Measurements from ENCODE around the gene KCNAB1.
"Not testable (repeated sequence)": the region's sequence is repeated elsewhere in the genome, so short reads cannot be mapped to it uniquely, and the experiment has no call there.

The KCNAB1 gene

DNA sequence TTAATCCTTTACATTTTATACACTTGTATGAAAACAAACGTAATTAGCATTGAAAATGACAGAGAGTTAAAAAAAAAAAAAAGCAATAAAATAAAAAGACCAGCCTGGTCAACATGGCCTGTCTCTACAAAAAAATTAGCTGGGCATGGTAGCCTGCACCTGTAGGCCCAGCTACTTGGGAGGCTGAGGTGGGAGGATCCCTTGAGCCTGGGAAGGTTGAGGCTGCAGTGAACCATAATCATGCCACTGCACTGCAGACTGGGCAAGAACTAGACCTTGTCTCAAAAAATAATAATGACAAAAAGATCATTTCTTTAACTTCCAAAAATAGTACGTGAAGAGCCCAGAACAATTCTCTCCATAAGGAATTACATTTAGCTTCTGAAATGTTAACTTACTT lies 432.6 kb downstream of the KCNAB1 start:
- DNase-seq, result no peak

DNA sequence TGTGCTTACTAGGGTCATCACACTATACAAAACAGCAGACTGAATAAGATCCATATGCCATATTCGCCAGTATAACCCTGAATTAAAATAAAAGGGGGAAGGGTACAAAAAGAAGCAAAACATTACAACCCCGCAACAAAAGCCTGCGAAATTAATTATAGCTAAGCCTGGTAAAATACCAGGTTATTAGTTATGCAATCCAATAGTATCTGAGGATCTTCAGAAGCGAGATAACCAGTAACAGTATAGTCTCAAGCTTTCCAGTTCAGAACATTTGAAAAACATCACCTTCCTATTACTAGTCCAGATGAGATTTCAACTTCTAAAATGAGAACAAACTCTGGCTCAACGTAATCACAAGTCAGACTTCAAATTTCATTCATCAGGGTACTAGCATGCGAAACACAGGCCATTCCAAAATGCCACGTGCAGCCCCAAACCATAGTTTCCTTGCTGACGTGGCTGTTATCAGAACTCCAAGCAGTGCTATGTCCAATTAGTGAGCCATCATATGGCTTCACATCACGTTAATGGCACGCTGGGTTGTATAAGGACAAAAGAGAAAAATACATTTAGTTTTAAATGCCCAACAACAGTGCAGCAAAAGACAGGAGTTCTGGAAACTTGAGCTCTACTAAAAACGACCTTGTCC lies 433.5 kb downstream of the KCNAB1 start:
- DNase-seq, result peak; percentile 47 to 60 (median 49)

DNA sequence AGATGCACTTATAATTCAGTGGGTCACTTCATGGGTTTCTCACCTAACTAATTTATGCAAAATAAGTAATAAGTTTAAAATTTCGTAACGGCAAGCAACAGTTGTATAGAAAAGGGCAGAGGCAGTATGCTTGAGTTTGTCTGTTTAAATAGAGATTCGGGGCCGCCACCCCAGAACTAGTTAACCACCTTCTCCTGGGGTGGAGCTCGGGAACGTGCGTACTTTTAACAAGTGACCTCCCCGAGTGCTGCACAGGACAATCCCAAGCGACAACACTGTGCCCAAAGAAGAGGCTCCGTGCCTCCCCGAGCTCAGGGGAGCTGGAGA lies 434.1 kb downstream of the KCNAB1 start:
- DNase-seq, result no peak

DNA sequence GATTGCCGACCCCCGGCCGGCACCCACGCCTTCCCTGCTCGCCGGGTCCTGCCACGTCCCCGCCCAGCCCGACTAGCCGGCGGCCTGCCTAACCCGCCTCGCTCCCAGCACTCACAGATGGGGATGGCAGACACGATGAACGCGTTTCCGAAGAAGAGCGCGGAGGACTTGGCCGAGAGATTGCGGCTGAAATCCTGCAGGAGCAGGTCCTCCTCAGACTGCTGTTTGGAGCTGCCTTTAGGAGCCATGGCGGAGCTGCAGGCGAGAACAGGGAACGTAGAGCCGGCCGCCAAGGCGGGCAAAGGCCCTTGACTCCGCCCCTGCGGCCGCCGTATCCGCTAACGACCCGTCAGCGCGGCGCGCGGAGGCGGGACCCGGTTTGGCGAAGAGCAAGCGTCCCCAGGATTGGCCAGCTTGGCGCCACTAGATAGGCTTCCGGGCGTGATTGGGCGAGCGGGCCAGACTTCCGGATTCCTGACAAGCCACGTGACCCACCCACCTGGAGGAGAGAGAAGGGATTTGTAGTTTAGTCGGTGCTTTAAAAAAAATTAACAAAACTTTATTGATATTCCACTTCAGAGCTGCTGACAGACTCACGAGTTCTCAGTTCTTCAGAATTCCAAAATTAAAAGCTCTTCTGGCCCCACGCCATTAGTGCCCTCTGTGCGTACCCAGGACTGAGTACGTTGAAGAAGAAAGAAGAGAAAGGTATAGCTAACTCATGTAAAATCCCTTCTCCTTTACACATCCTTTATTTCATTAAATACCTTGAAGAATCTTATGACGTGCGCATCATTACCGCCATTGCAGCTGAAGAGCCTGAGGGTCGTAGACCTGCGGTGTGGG lies 434.7 kb downstream of the KCNAB1 start, which contains the start of gene SSR3:
Gene SSR3, minus strand, starts transcription at position 276 of the 846 bp plus-strand sequence. Its CDS starts 28 bp downstream, at position 248.
- peak; percentile 100 for DNase-seq

DNA sequence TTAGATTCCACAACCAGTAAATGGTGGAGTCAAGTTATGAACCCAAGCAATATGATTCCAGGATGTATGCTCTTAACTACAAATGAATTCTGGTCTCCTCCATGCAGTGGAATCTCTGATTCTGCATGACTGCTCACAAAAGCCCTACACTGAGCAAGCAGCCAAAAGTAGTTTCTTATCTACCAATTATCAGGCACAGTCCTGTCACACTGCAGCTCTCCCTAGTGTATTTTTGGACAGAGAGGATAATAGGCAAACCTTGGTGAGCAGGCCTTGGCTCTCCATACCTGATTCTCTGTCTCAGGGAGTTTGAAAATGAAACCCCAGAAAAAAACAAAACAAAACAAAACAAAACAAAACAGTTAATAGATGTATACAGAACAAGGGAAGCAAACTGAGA lies 438.0 kb downstream of the KCNAB1 start:
- no peak for DNase-seq

DNA sequence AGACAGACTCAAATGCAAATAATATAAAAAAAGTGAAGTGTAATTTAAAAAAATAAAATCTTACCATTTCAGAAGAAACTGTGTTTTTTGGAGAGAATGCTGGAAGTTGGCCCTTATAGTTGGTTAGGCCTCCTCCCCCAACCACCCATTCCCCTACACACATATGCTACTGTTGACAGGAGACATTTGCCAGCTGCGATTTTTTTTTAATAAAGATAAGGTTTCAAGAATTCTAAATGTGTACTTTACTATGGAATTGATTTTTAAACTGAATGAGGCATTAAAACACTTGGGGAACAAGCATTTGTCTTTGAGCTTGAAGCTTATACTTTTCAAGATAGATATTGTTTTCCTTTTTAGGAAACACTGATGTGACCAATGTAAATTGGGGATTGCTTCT lies 438.9 kb downstream of the KCNAB1 start:
- DNase-seq, result no peak

DNA sequence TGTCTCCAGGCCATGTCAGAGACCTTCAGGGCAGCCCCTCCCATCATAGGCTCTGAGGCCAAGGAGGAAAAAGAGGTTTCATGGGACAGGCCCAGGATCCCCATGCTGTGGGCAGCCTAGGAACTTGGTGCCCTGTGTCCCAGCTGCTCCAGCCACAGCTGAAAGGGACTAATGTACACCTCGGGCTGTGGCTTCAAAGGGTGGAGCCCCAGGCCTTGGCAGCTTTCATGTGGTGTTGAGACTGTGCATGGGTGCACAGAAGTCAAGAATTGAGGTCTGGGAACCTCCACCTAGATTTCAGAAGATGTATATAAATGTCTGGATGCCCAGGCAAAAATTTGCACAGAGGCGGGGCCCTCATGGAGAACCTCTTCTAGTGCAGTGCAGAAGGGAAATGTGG lies 441.2 kb downstream of the KCNAB1 start:
- DNase-seq, result no peak

DNA sequence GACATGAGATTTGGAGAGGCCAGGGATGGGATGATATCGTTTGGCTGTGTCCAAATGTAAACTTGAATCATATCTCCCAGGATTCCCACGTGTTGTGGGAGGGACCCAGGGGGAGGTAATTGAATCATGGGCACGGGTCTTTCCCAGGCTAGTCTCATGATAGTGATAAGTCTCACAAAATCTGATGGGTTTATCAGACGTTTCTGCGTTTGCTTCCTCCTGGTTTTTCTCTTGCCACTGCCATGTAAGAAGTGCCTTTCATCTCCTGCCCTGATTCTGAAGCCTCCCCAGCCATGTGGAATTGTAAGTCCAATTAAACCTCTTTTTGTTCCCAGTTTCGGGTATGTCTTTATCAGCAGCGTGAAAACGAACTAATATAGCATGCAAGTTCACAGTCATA lies 442.1 kb downstream of the KCNAB1 start:
- peak in 1 of 3 donors; percentile 14 for DNase-seq

DNA sequence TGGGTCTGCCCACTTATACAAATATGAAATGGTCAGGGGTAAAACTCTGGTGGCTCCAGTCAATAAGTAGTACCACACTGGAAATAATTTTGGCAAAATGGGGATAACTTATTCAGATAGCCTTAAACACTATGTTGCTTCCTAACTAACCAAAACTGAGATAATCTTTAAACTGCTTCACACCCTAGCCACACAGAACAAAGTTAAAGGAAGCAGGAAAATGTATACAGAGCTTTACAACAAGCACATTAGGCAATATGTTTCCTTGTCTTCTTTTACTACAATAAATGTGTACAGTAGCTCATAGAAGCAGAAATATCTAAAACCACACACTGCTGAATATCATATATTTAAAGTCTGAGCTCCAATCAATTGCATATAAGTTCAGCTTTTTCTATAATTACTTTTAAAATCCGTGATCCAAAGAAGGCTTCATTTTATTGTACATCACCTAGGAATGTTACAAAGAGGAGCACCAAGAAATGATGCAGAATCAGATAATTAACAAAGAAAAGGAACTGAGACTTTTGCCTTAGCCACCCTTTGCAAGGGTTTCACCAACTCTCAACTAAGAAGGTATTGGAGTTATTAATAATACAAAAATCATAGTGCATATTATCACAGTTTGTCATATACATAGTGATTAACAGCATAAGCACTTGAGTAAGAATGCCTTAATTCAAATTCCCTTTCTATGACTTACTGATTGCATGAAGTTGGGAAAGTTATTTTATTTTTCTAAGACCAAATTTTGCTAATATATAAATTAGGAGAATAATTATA lies 443.7 kb downstream of the KCNAB1 start:
- no peak for DNase-seq

DNA sequence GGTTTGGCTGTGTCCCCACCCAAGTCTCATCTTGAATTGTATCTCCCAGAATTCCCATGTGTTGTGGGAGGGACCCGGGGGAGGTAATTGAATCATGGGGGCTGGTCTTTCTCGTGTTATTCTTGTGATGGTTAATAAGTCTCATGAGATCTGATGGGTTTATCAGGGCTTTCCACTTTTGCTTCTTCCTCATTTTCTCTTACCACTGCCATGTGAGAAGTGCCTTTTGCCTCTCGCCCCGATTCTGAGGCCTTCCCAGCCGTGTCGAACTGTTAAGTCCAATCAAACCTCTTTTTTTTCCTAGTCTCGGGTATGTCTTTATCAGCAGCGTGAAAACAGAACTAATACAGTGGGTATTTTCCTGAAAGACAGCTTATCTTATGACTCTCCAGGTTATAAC lies 448.6 kb downstream of the KCNAB1 start:
- peak; percentile 41 to 62 (median 48) for DNase-seq

DNA sequence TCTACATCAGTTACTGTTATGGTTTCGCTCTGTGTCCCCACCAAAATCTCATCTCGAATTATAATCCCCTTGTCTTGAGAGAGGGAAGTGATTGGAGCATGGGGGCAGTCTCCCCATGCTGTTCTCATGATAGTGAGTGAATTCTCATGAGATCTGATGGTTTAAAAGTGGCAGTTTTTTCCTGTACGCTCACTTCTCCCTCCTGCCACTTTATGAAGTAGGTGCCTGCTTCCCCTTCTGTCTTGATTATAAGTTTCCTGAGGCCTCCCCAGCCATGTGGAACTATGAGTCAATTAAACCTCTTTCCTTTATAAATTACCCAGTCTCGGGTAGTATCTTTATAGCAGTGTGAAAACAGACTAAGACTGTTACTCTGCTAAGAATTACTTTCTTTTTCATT lies 449.5 kb downstream of the KCNAB1 start:
- DNase-seq, result not testable (repeated sequence)

DNA sequence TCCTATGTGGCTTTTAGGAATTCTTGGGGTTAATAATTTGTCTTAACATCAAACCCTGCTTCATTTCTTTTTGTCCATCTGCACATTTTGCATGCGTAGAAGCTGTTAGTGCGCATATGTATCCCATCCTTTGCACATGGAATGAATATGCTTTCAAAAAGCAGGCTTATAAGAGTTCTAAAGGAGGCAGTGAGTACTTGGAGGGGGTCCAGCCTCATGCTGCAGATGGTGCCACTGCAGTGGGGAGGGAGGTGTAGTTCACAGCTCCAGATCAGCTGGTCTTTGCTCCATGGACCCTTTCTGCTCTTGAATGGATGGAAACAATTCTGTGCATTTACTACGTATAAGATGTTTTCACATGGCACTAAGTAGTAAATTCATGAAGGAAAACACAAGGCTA lies 455.3 kb downstream of the KCNAB1 start:
- no peak for DNase-seq

DNA sequence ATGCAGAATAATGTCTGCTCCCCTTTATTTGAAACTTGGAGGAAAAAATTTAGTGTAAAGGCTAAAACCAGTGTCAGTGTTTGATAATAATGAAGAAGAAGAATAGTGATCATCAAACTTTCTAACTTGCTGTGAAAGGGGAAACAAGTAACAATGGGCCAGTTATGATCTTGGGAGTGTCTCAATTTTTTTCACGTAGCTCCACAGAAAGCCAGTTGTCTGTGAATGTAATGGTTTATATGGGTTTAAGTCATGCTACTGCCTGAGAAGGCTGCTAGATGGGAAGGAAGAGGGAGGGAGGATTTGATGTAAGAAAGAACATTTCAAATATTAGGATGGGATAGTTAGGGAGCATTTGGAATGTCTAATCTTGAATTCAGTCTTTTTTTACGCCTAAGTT lies 455.7 kb downstream of the KCNAB1 start:
- no peak for DNase-seq

DNA sequence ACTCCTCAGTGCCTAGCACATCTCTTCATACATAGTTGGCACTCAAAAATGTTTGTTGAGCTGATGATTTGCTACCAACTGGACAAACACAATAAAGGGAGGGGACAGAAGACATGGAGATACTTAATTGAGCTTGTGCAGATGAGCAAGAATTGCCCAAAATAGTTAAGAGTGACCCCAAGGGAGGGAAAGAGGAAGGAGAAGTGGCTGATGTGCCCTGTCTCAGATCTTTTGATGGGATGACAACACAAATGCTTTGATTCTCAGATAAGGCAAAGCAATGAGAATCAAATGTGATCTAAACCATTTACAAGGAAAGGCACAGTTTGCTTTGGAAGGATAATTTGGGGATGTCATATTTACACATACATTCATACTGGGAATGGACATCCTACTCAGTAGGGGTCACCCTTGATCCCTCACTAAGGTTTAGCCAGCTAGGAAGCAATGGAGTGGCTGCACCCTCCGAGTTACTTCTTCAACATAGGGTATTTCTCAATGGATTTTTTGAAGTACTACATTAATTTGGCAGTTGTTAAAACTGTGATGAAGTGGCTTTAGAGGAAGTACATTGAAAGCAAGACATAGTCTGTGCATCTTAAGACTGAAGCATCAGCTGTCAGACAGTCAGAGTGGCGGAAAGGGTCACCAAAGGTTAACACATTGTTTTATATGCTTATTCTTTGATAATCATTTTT lies 456.4 kb downstream of the KCNAB1 start:
- peak; percentile 30 to 69 (median 49) for DNase-seq

DNA sequence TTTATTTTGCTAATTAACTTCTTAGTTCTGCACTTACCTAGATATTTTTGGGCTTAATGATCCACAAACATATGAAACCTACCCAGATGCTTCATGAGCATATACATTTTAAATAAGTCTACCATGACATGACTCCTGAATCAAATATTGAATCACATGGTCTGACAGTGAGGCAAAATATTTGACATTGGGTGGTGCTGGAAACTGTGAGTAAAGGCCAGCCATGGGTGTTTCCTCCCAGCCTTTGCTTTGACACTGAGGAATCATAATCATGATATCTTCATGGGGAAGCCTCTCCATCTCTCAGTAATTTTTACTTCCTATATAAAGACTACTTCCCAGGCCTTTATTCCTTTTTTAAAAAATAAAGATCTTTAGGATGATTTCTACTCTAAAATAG lies 457.4 kb downstream of the KCNAB1 start:
- peak; percentile 59 to 72 (median 67) for DNase-seq

DNA sequence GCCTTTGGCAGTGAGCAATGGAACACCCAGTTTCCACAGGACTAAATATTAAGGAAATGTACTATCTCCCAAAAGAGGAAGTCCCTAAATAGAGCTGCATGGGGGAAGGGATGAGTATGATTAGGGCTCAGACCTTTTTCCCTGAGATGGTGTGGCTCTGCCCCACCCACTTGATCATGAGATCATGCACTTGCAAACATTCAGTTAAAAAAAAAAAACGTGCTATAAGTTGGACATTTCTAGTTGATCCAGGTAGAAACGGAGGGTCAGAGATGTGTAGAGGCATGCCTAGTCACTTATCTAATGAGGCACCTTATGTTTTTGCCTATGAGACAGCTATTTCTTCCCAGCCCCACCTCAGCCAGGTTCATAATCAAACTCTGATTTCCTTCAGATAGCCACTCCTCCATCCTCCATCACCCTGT lies 459.1 kb downstream of the KCNAB1 start:
- DNase-seq, result peak; percentile 83 to 91 (median 85)

DNA sequence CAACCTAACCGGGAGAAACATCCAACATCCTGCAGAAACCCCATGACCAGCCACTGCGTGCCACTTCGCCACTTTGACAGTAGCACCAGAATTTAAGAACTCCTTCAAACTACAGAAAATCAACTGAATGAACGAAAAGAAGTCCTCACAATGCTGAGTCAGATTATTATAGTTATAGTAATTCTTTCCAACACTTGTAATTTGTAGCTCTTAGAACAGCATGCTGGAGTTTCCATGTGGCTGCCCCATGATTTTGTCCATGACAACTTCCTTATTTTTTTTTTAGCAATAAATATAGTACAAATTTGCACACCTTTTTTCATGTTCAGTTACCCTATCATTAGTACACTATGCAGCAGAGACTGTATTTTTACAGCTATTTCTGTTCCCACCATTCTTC lies 460.7 kb downstream of the KCNAB1 start:
- peak; percentile 52 to 79 (median 61) for DNase-seq

DNA sequence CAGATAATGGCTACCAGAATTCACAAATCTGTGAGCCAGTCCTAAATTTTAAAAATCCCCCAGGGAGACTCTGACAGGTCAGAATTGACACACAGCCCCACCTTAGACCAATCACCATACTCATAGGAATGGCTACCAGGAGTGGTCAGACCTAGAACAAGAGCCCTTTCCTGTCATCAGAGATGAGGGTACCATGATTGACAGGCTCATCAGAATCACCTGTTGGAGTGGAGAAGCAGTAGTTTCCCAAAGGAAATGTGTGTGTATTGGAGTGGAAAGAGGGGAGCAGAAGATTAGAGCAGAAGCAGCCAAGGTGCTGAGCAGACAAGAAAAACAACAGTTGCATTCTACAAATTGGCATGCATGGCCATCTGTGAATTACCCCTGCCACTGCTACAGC lies 461.6 kb downstream of the KCNAB1 start:
- no peak for DNase-seq

DNA sequence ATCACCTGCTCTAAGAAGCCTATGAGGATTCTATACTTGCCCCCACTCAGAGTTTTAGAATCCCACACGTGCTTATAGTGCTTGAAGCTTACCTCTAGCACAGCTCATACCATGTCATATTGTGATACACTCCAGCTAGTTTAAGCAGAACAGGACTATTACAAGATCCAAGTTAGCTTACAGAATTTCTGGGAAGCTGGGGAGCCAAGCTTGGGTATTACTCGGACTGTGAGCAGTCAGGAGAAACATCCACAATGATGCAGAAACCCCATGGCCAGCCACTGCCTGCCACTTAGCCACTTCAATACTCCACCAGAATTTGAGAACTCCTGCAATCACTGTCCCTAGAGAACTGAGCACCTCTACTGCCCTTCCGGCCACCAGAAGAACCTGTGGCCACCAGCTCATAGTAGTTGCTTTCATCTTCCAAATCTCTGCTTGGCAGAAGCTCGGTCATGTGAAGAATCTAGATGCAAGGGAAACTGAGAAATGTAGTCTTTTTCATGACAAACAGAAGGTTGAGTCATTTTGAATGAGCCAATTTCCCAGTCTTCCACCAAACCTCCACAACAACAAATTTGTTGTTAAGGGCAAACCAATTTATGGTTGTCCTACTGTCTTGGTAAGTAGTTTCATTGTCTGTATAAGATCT lies 462.3 kb downstream of the KCNAB1 start:
- DNase-seq, result peak; percentile 54 to 75 (median 58)

DNA sequence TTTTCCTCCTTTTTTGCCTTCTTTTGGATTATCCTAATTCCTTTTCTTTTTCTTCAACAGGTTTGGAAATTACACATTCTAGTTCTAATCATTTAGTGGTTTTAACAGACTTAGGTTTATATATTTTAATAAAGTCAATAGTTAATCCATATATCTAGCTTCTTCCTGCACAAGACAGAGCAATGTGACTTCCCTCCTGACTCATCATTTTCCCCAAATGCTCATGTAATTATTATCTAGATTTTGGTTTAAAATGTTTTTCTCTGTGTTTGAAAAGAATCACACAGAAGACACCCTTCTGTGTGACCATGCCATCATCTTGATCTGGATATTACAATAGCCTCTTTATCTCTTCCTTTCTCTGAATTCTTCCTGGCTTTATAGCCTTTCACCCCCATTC lies 463.1 kb downstream of the KCNAB1 start:
- DNase-seq, result peak in 1 of 3 donors; percentile 14

DNA sequence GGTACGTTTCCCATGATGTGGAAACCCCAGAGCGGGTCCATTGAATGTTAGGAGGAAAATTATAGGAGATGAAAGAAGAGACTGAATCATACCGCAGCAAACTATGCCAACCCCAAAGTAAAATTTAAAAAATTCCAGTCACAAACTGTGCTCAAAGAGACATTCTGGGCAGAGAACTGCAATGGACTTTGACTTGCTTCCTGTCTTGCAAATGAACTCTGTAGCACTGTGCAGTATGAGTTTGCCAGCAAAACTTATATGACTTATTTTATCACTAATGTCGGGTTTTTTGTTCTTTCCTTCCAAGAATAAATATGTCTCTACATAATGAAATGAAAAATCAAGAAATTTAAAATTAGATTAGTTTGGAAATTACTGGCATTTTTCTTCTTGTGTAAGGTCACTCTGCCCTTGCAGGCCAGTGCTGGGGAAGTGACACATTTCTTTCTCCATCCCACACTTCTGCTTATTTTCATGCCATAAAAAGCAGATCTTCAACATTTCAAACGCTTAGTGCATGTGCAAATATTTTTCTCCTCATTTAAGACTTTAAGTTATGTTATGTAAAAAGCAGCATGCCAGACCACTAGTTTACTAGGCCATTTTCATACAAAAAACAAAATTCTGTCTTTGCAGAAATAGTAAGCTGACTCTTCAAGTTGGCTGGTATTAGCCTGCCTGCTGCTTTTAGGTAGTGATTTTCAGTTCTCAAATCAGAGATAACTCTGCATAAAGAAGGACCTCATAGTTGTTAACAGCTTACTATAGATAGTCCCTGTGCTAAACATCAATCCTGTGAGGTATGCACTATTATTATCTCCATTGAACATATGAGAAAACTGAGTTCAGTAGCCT lies 466.8 kb downstream of the KCNAB1 start:
- DNase-seq, result peak; percentile 72 to 91 (median 85)

DNA sequence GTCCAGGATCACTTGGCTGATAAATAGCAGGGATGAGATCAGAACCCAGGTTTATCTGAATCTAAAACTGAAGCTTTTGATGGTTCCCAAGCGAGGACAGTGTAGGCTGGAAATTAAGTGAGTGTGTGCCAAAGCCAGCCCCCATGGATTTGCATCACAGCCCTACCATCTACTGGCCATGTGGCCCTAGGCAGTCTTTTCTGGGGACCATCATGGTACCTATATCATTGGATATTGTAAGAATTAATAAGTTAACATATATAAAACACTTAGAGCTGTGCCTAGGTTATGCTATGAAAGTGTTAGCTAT lies 467.3 kb downstream of the KCNAB1 start:
- no peak for DNase-seq
